Nephron (organoid): ENCODE data around the gene PTTG1IP.

Experiments used
- H3K27ac Mint-ChIP-seq, 3 experiments: 2 replicates each; pipeline ENCODE4 v1.8.0; 2020; ENCODE audit warnings: mixed read lengths in 3 of 3, mild to moderate bottlenecking in 2 of 3, moderate library complexity in 1 of 3
- H3K27me3 Mint-ChIP-seq: 2 replicates; pipeline ENCODE4 v1.8.0; 2021; ENCODE audit warnings: low read depth, mild to moderate bottlenecking, moderate library complexity, mixed read lengths
- H3K36me3 Mint-ChIP-seq: 2 replicates; pipeline ENCODE4 v1.8.0; 2020; ENCODE audit warnings: low read depth, mixed read lengths
- H3K4me1 Mint-ChIP-seq: 2 replicates; pipeline ENCODE4 v1.8.0; 2020; ENCODE audit warnings: mixed read lengths
- H3K4me3 Mint-ChIP-seq, 3 experiments: 2 replicates each; pipeline ENCODE4 v1.8.0; 2020; ENCODE audit warnings: mild to moderate bottlenecking in 3 of 3, mixed read lengths in 3 of 3, moderate library complexity in 2 of 3
- H3K9me3 Mint-ChIP-seq: 2 replicates; pipeline ENCODE4 v1.8.0; 2020; ENCODE audit warnings: mixed read lengths
- CTCF ChIP-seq, 3 experiments: fragments of 200-600 bp; sonication (generic); IDR thresholded peaks; one replicate each; pipeline ENCODE4 v1.5.0; 2021; ENCODE audit warnings: antibody characterized with exemption in 3 of 3; ENCODE audit not compliant: unreplicated experiment in 3 of 3

The PTTG1IP gene

GRCh38 chr21:44910229-44911067, 37.0 kb upstream of the PTTG1IP start:
- H3K4me1 Mint-ChIP-seq: peaks cover 31% of the 10 kb centered on the region
- H3K36me3 Mint-ChIP-seq: no peaks in the 10 kb centered on the region
- peaks cover 34% of the 10 kb centered on the region for H3K27me3 Mint-ChIP-seq
- TF ChIP-seq CTCF (IDR thresholded peaks at IDR 0.05; ENCODE audit: unreplicated experiment in 3 of 3): no peak
- H3K27ac Mint-ChIP-seq: peak overlapping the region in 1 of 3 experiments; percentile 54
- H3K9me3 Mint-ChIP-seq: no peaks in the 10 kb centered on the region
- H3K4me3 Mint-ChIP-seq: peak overlapping the region in 1 of 3 experiments; percentile 5

GRCh38 chr21:44909719-44910118, 36.2 kb upstream of the PTTG1IP start:
- Mint-ChIP-seq H3K9me3 (no peaks in the 10 kb centered on the region), H3K4me1 (peaks cover 31% of the 10 kb centered on the region), H3K27ac (peak overlapping the region in 1 of 3 experiments; percentile 54), H3K36me3 (no peaks in the 10 kb centered on the region), H3K4me3 (no peak overlapping the region), H3K27me3 (peaks cover 31% of the 10 kb centered on the region)
- TF ChIP-seq CTCF (IDR thresholded peaks at IDR 0.05; ENCODE audit: unreplicated experiment in 3 of 3): no peak

GRCh38 chr21:44908908-44909307, 35.4 kb upstream of the PTTG1IP start:
- peak overlapping the region in 2 of 3 experiments; percentile 7 to 54 for H3K27ac Mint-ChIP-seq
- H3K4me3 Mint-ChIP-seq: no peak overlapping the region
- peaks cover 31% of the 10 kb centered on the region for H3K4me1 Mint-ChIP-seq
- no peaks in the 10 kb centered on the region for H3K9me3 Mint-ChIP-seq
- H3K36me3 Mint-ChIP-seq: no peaks in the 10 kb centered on the region
- peaks cover 29% of the 10 kb centered on the region for H3K27me3 Mint-ChIP-seq
- no peak for TF ChIP-seq CTCF (IDR thresholded peaks at IDR 0.05; ENCODE audit: unreplicated experiment in 3 of 3)

- Mint-ChIP-seq H3K36me3 (no peaks in the 10 kb centered on the region), H3K9me3 (no peaks in the 10 kb centered on the region), H3K27me3 (peaks cover 29% of the 10 kb centered on the region), H3K4me3 (no peak overlapping the region), H3K27ac (peak overlapping the region in 2 of 3 experiments; percentile 7 to 29), H3K4me1 (peaks cover 31% of the 10 kb centered on the region)
- TF ChIP-seq CTCF (IDR thresholded peaks at IDR 0.05; ENCODE audit: unreplicated experiment in 3 of 3): no peak
Observed at GRCh38 chr21:44907966-44908895, 34.7 kb upstream of the PTTG1IP start.

- Mint-ChIP-seq H3K9me3 (no peaks in the 10 kb centered on the region), H3K27me3 (peaks cover 29% of the 10 kb centered on the region), H3K4me3 (no peak overlapping the region), H3K4me1 (peaks cover 31% of the 10 kb centered on the region), H3K36me3 (no peaks in the 10 kb centered on the region), H3K27ac (no peak overlapping the region)
- no peak for TF ChIP-seq CTCF (IDR thresholded peaks at IDR 0.05; ENCODE audit: unreplicated experiment in 3 of 3)
Observed at GRCh38 chr21:44907225-44907965, 33.9 kb upstream of the PTTG1IP start.
